Kidney (tissue), 14 donors: ENCODE results near the gene ADAMTS6. TPM values are rescaled to one million over a fixed set of nuclear protein-coding genes. Genes with fewer than 3 reads are reported as not detected.

Experiments used
- DNase-seq, 5 donors: peaks; one replicate each; pipeline ENCODE4 v3.0.0-alpha.2; 2013 to 2020
- FAIRE-seq: peaks from 2 replicates; lab custom pipeline; 2012; peaks lifted over from hg19 to GRCh38; lab: Jason Lieb, UNC
- H3K27ac ChIP-seq, 2 donors: one replicate each; pipeline ENCODE4 v1.7.0; 2013; ENCODE audit warnings: low read depth in 2 of 2, low read length in 2 of 2, inconsistent platforms in 1 of 2
- H3K27me3 ChIP-seq: one replicate; pipeline ENCODE4 v1.7.1; 2013; ENCODE audit warnings: low read length, inconsistent platforms; ENCODE audit not compliant: control insufficient read depth, insufficient read depth
- H3K36me3 ChIP-seq, 3 donors: one replicate each; pipeline versions ENCODE4 v1.7.0 to v1.7.1; 2013; ENCODE audit warnings: low read length in 3 of 3, control low read depth in 1 of 3, inconsistent platforms in 1 of 3; ENCODE audit not compliant: insufficient read depth in 3 of 3, control insufficient read depth in 2 of 3
- H3K4me1 ChIP-seq, 3 donors: one replicate each; pipeline versions ENCODE4 v1.7.0 to v1.7.1; 2013; ENCODE audit warnings: low read length in 3 of 3, inconsistent platforms in 1 of 3, low read depth in 1 of 3; ENCODE audit not compliant: control insufficient read depth in 2 of 3, insufficient read depth in 2 of 3
- H3K4me3 ChIP-seq, 3 donors: one replicate each; pipeline versions ENCODE4 v1.7.0 to v1.8.1; 2013; ENCODE audit warnings: low read length in 3 of 3, control low read depth in 1 of 3, inconsistent platforms in 1 of 3
- H3K9ac ChIP-seq, 3 donors: one replicate each; pipeline versions ENCODE4 v1.7.0 to v1.7.1; 2013; ENCODE audit warnings: low read length in 3 of 3, control low read depth in 1 of 3, inconsistent platforms in 1 of 3
- H3K9me3 ChIP-seq, 3 donors: one replicate each; pipeline versions ENCODE4 v1.7.0 to v1.7.1; 2013; ENCODE audit warnings: low read length in 3 of 3, control low read depth in 1 of 3, inconsistent platforms in 1 of 3; ENCODE audit not compliant: control insufficient read depth in 2 of 3, insufficient read depth in 1 of 3
- intact Hi-C: fragments of 100-400 bp; cut with DNase I; formaldehyde crosslinking; loops from one replicate; pipeline ENCODE4 v1.11.1; 2022
- polyA plus RNA-seq: library from polyadenylated mRNA; stranded (reverse); fragments of 350-450 nt; fragmentation: Illumina TruSeq; extraction: RNeasy Lipid Tissue Mini Kit (QIAGEN cat#74804); gene quantifications from one replicate; pipeline ENCODE4 v1.2.3, GENCODE V29; 2014; ENCODE audit warnings: low read depth, low replicate concordance; ENCODE audit not compliant: insufficient read depth
- total RNA-seq: library from RNA; stranded (reverse); fragmentation: NEBNext Ultra II Directional; extraction: Animal tissue kit (Norgen Biotek cat#: 25700); gene quantifications from one replicate; pipeline ENCODE4 v1.2.1, GENCODE V29; 2021
- TF ChIP-seq, protein P1 (sequence below): IDR thresholded peaks from 3 replicates; pipeline ENCODE4 v1.5.1; 2012; ENCODE audit warnings: mild to moderate bottlenecking, moderate library complexity, borderline replicate concordance; ENCODE audit not compliant: insufficient read depth; ENCODE audit errors: extremely low read depth
- donor health status: control.
- donor health status: control.
- donor health status: control.
- donor health status: control.
- donor health status: control.
- donor health status: DM: yes; HTN: yes; CAD: no.
- donor health status: Normal renal cell carcinoma (clear cell type).

The ADAMTS6 gene
- total and polyA plus RNA-seq, 2 donors from 2014 or later = 0.32 to 6.7 TPM

DNA sequence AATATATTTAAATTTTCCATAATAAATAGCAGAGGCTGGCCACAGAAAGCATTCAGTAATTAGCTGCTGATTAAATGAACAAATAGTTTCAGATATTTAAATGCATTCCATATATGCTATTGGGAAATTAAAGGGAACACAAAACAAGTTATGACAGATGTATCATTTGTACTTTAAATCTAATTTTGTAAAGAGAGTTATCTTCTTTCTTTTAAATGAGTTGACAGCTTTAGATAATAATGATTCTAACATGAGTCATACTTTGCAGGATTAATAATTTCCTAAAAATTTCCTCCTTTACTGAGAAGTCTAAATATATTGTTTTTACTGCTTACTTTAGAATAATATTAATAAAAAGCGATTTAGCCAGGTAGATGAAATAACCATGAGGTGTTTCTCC is 320.1 kb downstream of the ADAMTS6 start:
- Histone ChIP-seq H3K36me3 (no peaks in the 10 kb centered on the region), H3K27ac (no peak overlapping the region), H3K27me3 (no peaks in the 10 kb centered on the region), H3K9ac (no peak overlapping the region), H3K4me1 (no peaks in the 10 kb centered on the region), H3K4me3 (no peak overlapping the region), H3K9me3 (no peaks in the 10 kb centered on the region)
- FAIRE-seq (no peak), DNase-seq (no peak)
- TF ChIP-seq, protein P1, sequence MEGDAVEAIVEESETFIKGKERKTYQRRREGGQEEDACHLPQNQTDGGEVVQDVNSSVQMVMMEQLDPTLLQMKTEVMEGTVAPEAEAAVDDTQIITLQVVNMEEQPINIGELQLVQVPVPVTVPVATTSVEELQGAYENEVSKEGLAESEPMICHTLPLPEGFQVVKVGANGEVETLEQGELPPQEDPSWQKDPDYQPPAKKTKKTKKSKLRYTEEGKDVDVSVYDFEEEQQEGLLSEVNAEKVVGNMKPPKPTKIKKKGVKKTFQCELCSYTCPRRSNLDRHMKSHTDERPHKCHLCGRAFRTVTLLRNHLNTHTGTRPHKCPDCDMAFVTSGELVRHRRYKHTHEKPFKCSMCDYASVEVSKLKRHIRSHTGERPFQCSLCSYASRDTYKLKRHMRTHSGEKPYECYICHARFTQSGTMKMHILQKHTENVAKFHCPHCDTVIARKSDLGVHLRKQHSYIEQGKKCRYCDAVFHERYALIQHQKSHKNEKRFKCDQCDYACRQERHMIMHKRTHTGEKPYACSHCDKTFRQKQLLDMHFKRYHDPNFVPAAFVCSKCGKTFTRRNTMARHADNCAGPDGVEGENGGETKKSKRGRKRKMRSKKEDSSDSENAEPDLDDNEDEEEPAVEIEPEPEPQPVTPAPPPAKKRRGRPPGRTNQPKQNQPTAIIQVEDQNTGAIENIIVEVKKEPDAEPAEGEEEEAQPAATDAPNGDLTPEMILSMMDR = no peak
- intact Hi-C loops = no loop called here

DNA sequence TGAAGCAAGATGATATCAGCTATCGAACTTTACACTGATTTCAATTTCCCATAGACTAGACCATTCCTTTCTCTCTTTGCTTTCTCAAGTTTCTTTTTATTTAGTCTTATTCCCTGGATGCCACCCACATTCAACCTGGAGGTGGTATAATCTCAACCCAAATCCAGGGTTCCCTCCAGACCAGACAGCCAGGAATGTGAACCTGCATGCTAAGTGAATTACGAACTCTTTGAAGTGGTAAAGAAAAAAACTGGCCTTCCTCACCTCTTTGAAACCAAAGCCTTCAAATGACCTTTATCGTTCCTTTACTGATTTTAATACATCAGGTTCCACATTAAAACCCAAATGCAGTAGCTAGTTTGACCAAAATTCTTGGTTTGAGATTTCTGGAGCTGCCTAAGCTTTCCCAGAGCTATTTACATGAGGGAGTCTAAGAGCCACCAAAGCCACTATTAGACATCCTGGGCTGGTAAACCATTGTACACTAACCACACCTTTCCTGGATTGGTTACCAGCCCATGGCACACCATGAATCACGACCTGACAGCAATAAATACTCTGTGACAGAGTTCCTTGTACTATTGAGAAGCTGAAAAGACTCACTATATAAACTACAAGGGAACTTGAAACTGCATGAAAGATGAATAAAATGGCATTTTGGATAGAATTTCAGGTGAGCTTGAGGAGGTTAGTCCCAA is 323.7 kb downstream of the ADAMTS6 start:
- H3K27me3 ChIP-seq = no peaks in the 10 kb centered on the region
- H3K27ac ChIP-seq = no peak overlapping the region
- no peak for FAIRE-seq
- no peak for DNase-seq
- TF ChIP-seq, protein P1 = no peak
- no peak overlapping the region for H3K4me3 ChIP-seq
- H3K9me3 ChIP-seq = no peaks in the 10 kb centered on the region
- no peaks in the 10 kb centered on the region for H3K36me3 ChIP-seq
- no peak overlapping the region for H3K9ac ChIP-seq
- intact Hi-C loops = no loop called here
- no peaks in the 10 kb centered on the region for H3K4me1 ChIP-seq

DNA sequence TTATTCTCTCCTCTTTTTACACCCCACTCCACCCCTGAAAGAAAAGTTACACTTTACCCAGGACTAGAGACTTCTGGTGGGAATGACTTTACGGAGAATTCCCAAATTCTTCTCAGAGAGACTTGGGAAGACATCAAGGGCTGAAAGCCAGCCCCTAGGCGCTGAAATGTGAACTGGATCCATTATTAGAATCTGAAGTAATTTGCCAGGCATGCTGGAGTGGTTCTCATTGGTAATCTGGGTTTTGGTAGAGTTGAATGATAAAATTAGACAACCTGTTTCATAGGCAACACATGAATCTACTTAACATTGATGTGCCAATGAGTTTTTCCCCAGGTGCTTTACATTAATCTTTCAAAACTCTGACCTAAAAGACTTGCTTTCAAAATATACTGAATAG is 324.8 kb downstream of the ADAMTS6 start:
- Histone ChIP-seq H3K4me3 (no peak overlapping the region), H3K27ac (no peak overlapping the region), H3K9me3 (no peaks in the 10 kb centered on the region), H3K9ac (no peak overlapping the region), H3K27me3 (no peaks in the 10 kb centered on the region), H3K36me3 (no peaks in the 10 kb centered on the region), H3K4me1 (no peaks in the 10 kb centered on the region)
- intact Hi-C loops = no loop called here
- TF ChIP-seq, protein P1 = no peak
- FAIRE-seq = no peak
- DNase-seq = no peak
